Smooth muscle cell (in vitro differentiated cells): Measurements from ENCODE around the gene TSKU. TPM values are rescaled to one million over a fixed set of nuclear protein-coding genes. Genes with fewer than 3 reads are reported as not detected.

Source experiments
- DNase-seq: peaks from one replicate; lab custom pipeline; 2025; ENCODE audit not compliant: unreplicated experiment; lab: John Stamatoyannopoulos, UW
- H2AFZ ChIP-seq: fragments of 200-600 bp; sonication (generic); 2 replicates; pipeline ENCODE4 v1.6.0; 2016; ENCODE audit warnings: antibody characterized with exemption, low read depth, mild to moderate bottlenecking
- H3F3A ChIP-seq: fragments of 200-600 bp; sonication (generic); 2 replicates; pipeline ENCODE4 v1.6.0; 2017; ENCODE audit warnings: antibody characterized with exemption, low read depth
- H3K27ac ChIP-seq: fragments of 200-600 bp; sonication (generic); 2 replicates; pipeline ENCODE4 v1.5.1; 2016; ENCODE audit warnings: low read depth, mild to moderate bottlenecking
- H3K27me3 ChIP-seq: fragments of 200-600 bp; sonication (generic); 2 replicates; pipeline ENCODE4 v1.6.1; 2016; ENCODE audit warnings: low read depth, mild to moderate bottlenecking
- H3K36me3 ChIP-seq: fragments of 200-600 bp; sonication (generic); 2 replicates; pipeline ENCODE4 v1.5.1; 2016; ENCODE audit warnings: low read depth
- H3K4me1 ChIP-seq: fragments of 200-600 bp; sonication (generic); 2 replicates; pipeline ENCODE4 v1.5.1; 2016; ENCODE audit warnings: low read depth
- H3K4me2 ChIP-seq: fragments of 200-600 bp; sonication (generic); 2 replicates; pipeline ENCODE4 v1.6.0; 2016; ENCODE audit warnings: mild to moderate bottlenecking
- H3K4me3 ChIP-seq: fragments of 200-600 bp; sonication (generic); 2 replicates; pipeline ENCODE4 v1.5.1; 2016; ENCODE audit warnings: mild to moderate bottlenecking
- H3K79me2 ChIP-seq: fragments of 200-600 bp; sonication (generic); 2 replicates; pipeline ENCODE4 v1.6.0; 2016; ENCODE audit warnings: low read depth, mild to moderate bottlenecking
- H3K9ac ChIP-seq: fragments of 200-600 bp; sonication (generic); 2 replicates; pipeline ENCODE4 v1.6.0; 2016; ENCODE audit warnings: low read depth
- H3K9me3 ChIP-seq: fragments of 200-600 bp; sonication (generic); replicated peaks from 2 replicates; pipeline ENCODE4 v1.5.1; 2016; ENCODE audit warnings: low read depth
- H4K20me1 ChIP-seq: fragments of 200-600 bp; sonication (generic); 2 replicates; pipeline ENCODE4 v1.6.0; 2016; ENCODE audit warnings: low read depth
- CTCF ChIP-seq: fragments of 200-600 bp; sonication (generic); IDR thresholded peaks from 2 replicates; pipeline ENCODE4 v1.5.1; 2017; ENCODE audit warnings: borderline replicate concordance, mild to moderate bottlenecking, antibody characterized with exemption; ENCODE audit not compliant: insufficient read depth, poor library complexity, severe bottlenecking
- WGBS: methylation state at CpG from one replicate; pipeline ENCODE4 v1.1.7; 2016; ENCODE audit warnings: low lambda C conversion rate; 5-methylcytosine and 5-hydroxymethylcytosine counted together
- polyA plus RNA-seq: library from polyadenylated mRNA; unstranded; fragments of >200 nt; fragmentation: Nextera tagmentation; extraction: Ambion mirVana; gene quantifications from 2 replicates; pipeline ENCODE4 v1.2.1, GENCODE V29; 2016
- total RNA-seq: library from RNA; depleted of rRNA; stranded (reverse); fragments of >200 nt; gene quantifications from 2 replicates; pipeline ENCODE4 v1.2.3, GENCODE V29; 2014

TSKU gene
- total and polyA plus RNA-seq, 2 experiments from 2014 or later, result 75.2 to 144 TPM

- Histone ChIP-seq H3K9me3 (no peaks in the 10 kb centered on the region), H3K9ac (no peak overlapping the region), H3K4me2 (no peak overlapping the region), H3K27ac (peak overlapping the region; percentile 90), H3K27me3 (no peaks in the 10 kb centered on the region), H2AFZ (no peak overlapping the region), H3K79me2 (no peaks in the 10 kb centered on the region), H3K4me1 (peaks cover 7% of the 10 kb centered on the region), H3F3A (no peaks in the 10 kb centered on the region), H4K20me1 (no peaks in the 10 kb centered on the region), H3K4me3 (no peak overlapping the region), H3K36me3 (no peaks in the 10 kb centered on the region)
- no peak for TF ChIP-seq CTCF
- DNase-seq, result no peak
- 78% methylated on average over 10 of the region's 10 CpGs for WGBS
Observed at GRCh38 chr11:76753950-76754349, 29.2 kb upstream of the TSKU start.

- Histone ChIP-seq H3K27ac (no peak overlapping the region), H3K9me3 (no peaks in the 10 kb centered on the region), H3K4me2 (no peak overlapping the region), H3K27me3 (no peaks in the 10 kb centered on the region), H3K4me1 (peaks cover 20% of the 10 kb centered on the region), H4K20me1 (no peaks in the 10 kb centered on the region), H2AFZ (no peak overlapping the region), H3F3A (no peaks in the 10 kb centered on the region), H3K79me2 (no peaks in the 10 kb centered on the region), H3K36me3 (no peaks in the 10 kb centered on the region), H3K9ac (no peak overlapping the region), H3K4me3 (no peak overlapping the region)
- WGBS, result 92% methylated on average over 6 of the region's 6 CpGs
- TF ChIP-seq CTCF, result no peak
- no peak for DNase-seq
Observed at GRCh38 chr11:76756341-76756741, 26.8 kb upstream of the TSKU start.

- Histone ChIP-seq H3K9me3 (no peaks in the 10 kb centered on the region), H3K4me3 (no peak overlapping the region), H3K79me2 (no peaks in the 10 kb centered on the region), H3K4me1 (peaks cover 20% of the 10 kb centered on the region), H3K27ac (no peak overlapping the region), H3K36me3 (no peaks in the 10 kb centered on the region), H3K4me2 (no peak overlapping the region), H4K20me1 (no peaks in the 10 kb centered on the region), H2AFZ (no peak overlapping the region), H3F3A (no peaks in the 10 kb centered on the region), H3K9ac (no peak overlapping the region), H3K27me3 (no peaks in the 10 kb centered on the region)
- WGBS, result 96% methylated on average over 9 of the region's 9 CpGs
- no peak for TF ChIP-seq CTCF
- no peak for DNase-seq
Observed at GRCh38 chr11:76758311-76758710, 24.8 kb upstream of the TSKU start.

DNA sequence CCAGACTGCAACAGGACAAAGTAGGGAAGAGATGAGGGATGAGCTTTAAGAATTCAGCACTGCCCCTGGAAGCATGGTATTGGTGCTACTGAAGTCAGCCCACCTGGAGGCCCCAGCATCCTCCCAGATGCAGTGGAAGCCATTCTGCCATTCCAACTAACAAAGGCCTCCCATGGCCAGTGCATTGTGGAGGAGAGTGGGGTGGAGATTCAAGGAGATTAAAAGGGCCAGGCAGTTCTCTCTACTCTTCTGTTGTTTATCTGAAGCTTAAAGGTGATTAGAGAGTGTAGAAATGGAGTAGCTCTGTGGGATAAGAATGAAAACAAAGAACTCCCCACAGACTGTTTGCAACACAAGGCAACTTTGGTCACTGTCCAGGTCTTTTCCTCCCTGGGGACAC, 24.1 kb upstream of the TSKU start:
- H3K4me2 ChIP-seq, result no peak overlapping the region
- TF ChIP-seq CTCF, result no peak

More for the DNA sequence above, 24.1 kb upstream of the TSKU start:
- no peak overlapping the region for H2AFZ ChIP-seq
- H3K36me3 ChIP-seq, result no peaks in the 10 kb centered on the region
- no peak overlapping the region for H3K27ac ChIP-seq
- no peak for DNase-seq
- no peak overlapping the region for H3K9ac ChIP-seq
- H3K9me3 ChIP-seq, result no peaks in the 10 kb centered on the region
- H3K4me3 ChIP-seq, result no peak overlapping the region
- no peaks in the 10 kb centered on the region for H3F3A ChIP-seq
- no peaks in the 10 kb centered on the region for H3K79me2 ChIP-seq
- no peaks in the 10 kb centered on the region for H3K27me3 ChIP-seq
- no peaks in the 10 kb centered on the region for H4K20me1 ChIP-seq
- H3K4me1 ChIP-seq, result peaks cover 20% of the 10 kb centered on the region
